Keratinocyte (primary cell): ENCODE data around the gene ELOVL5. TPM values are rescaled to one million over a fixed set of nuclear protein-coding genes. Genes with fewer than 3 reads are reported as not detected.

Source experiments
- DNase-seq: peaks from one replicate; pipeline ENCODE4 v3.0.0-alpha.2; 2011; ENCODE audit warnings: low read depth, missing footprints, low spot score
- FAIRE-seq: peaks from 2 replicates; lab custom pipeline; 2011; peaks lifted over from hg19 to GRCh38; lab: Jason Lieb, UNC
- H2AFZ ChIP-seq: 2 replicates; pipeline ENCODE4 v1.6.0; 2012; ENCODE audit warnings: low read length, control low read depth, inconsistent platforms; ENCODE audit not compliant: control insufficient read depth
- H3K27ac ChIP-seq: 2 replicates; pipeline ENCODE4 v1.5.1; 2011; ENCODE audit warnings: low read length; ENCODE audit not compliant: control insufficient read depth, insufficient read depth
- H3K27me3 ChIP-seq: 3 replicates; pipeline ENCODE4 v1.6.0; 2011; ENCODE audit warnings: low read length; ENCODE audit not compliant: control insufficient read depth, insufficient read depth; ENCODE audit errors: extremely low read depth
- H3K36me3 ChIP-seq, 2 experiments: 2 replicates in 1 of 2; 3 replicates in 1 of 2; pipeline ENCODE4 v1.5.1; 2011; ENCODE audit warnings: low read length in 2 of 2, mild to moderate bottlenecking in 1 of 2; ENCODE audit not compliant: control insufficient read depth in 2 of 2, insufficient read depth in 2 of 2; ENCODE audit errors: extremely low read depth in 1 of 2
- H3K4me1 ChIP-seq: 3 replicates; pipeline ENCODE4 v1.5.1; 2011; ENCODE audit warnings: low read length; ENCODE audit not compliant: control insufficient read depth, insufficient read depth; ENCODE audit errors: extremely low read depth
- H3K4me2 ChIP-seq: 3 replicates; pipeline ENCODE4 v1.6.0; 2011; ENCODE audit warnings: low read depth, low read length; ENCODE audit not compliant: control insufficient read depth, insufficient read depth; ENCODE audit errors: extremely low read depth
- H3K4me3 ChIP-seq, 3 experiments: fragments of 200-600 bp in 1 of 3; sonication (generic) in 1 of 3; 2 replicates in 2 of 3; 3 replicates in 1 of 3; pipeline ENCODE4 v1.5.1; 2011 to 2016; ENCODE audit warnings: low read length in 3 of 3, mild to moderate bottlenecking in 3 of 3, control low read depth in 2 of 3, inconsistent platforms in 1 of 3, low read depth in 1 of 3, mixed read lengths in 1 of 3, mixed run types in 1 of 3, moderate library complexity in 1 of 3; ENCODE audit not compliant: control insufficient read depth in 2 of 3, insufficient read depth in 2 of 3; ENCODE audit errors: extremely low read depth in 1 of 3
- H3K79me2 ChIP-seq: 2 replicates; pipeline ENCODE4 v1.6.0; 2012; ENCODE audit warnings: low read length; ENCODE audit not compliant: control insufficient read depth, insufficient read depth
- H3K9ac ChIP-seq: 3 replicates; pipeline ENCODE4 v1.6.0; 2011; ENCODE audit warnings: low read length; ENCODE audit not compliant: control insufficient read depth, insufficient read depth; ENCODE audit errors: extremely low read depth
- H3K9me1 ChIP-seq: 3 replicates; pipeline ENCODE4 v1.6.0; 2011; ENCODE audit warnings: low read length; ENCODE audit not compliant: control insufficient read depth, insufficient read depth; ENCODE audit errors: extremely low read depth
- H3K9me3 ChIP-seq: 2 replicates; pipeline ENCODE4 v1.5.1; 2012; ENCODE audit warnings: low read depth, low read length; ENCODE audit not compliant: control insufficient read depth
- H4K20me1 ChIP-seq: 3 replicates; pipeline ENCODE4 v1.6.0; 2011; ENCODE audit warnings: low read length; ENCODE audit not compliant: control insufficient read depth, insufficient read depth; ENCODE audit errors: extremely low read depth
- CTCF ChIP-seq, 3 experiments: IDR thresholded peaks in 1 of 3; conservative IDR thresholded peaks in 1 of 3; optimal IDR thresholded peaks in 1 of 3; 2 replicates in 2 of 3; 3 replicates in 1 of 3; pipeline versions ENCODE3 to v1.5.1; 2011; ENCODE audit warnings: low read length in 3 of 3, mild to moderate bottlenecking in 3 of 3, moderate library complexity in 2 of 3, control low read depth in 1 of 3, inconsistent platforms in 1 of 3; ENCODE audit not compliant: insufficient read depth in 2 of 3; ENCODE audit errors: extremely low read depth in 1 of 3
- EZH2 ChIP-seq: IDR thresholded peaks from one replicate; pipeline ENCODE4 v1.6.1; 2012; ENCODE audit warnings: inconsistent platforms, mild to moderate bottlenecking, low read length, moderate library complexity
- dilution Hi-C: fragments of 300-500 bp; cut with MboI; formaldehyde crosslinking; loops from one replicate; pipeline ENCODE4 v1.7.0; 2020; ENCODE audit warnings: low sequenced_read_pairs; ENCODE audit not compliant: extremely low pct_ligation_motif_present
- polyA plus RNA-seq, 5 experiments: library from polyadenylated mRNA; depleted of rRNA in 3 of 5; stranded (reverse) in 3 of 5; stranded (forward) in 1 of 5; unstranded in 1 of 5; fragments of >200 nt; gene quantifications; 1 replicate in 1 of 5; 2 replicates in 3 of 5; 3 replicates in 1 of 5; pipeline versions ENCODE4 v1.2.1 to v1.2.3, GENCODE V29; 2011 to 2012; ENCODE audit warnings: missing spikeins in 2 of 5, low read depth in 1 of 5, low replicate concordance in 1 of 5

ELOVL5 gene
- polyA plus RNA-seq, 1 donor (not counting 4 experiments of a cell fraction or from before 2014, with no cell fraction given) = 66.7 TPM

DNA sequence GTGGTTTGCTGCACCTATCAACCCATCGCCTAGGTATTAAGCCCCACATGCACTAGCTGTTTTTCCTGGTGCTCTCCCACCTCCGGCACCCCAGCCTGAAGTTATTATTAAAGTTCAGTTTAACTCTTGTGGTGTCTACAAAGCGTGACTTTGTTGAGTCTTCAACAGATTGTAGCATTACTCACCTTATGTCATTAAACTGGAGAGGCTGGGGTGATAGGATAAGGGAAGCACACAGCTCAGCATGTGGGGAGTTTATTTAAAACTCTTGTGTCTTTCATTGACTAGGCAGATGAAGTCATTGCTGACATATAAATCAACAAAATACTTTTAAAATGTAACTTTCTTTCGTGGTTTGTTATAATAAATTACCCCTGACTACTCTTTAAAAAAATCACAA lies 115.4 kb downstream of the ELOVL5 start:
- dilution Hi-C loops = no loop called here
- FAIRE-seq (no peak), DNase-seq (no peak)
- Histone ChIP-seq H4K20me1 (no peaks in the 10 kb centered on the region), H3K27ac (no peak overlapping the region), H2AFZ (no peak overlapping the region), H3K4me1 (no peaks in the 10 kb centered on the region), H3K27me3 (no peaks in the 10 kb centered on the region), H3K9ac (no peak overlapping the region), H3K36me3 (no peaks in the 10 kb centered on the region), H3K79me2 (no peaks in the 10 kb centered on the region), H3K4me2 (no peak overlapping the region), H3K9me3 (no peaks in the 10 kb centered on the region), H3K9me1 (no peaks in the 10 kb centered on the region), H3K4me3 (no peak overlapping the region)
- no peak for TF ChIP-seq CTCF (optimal IDR thresholded peaks at IDR 0.05 in 1 of 3, IDR thresholded peaks at IDR 0.05 in 1 of 3, conservative IDR thresholded peaks at IDR 0.05 in 1 of 3; ENCODE audit: extremely low read depth in 1 of 3, insufficient read depth in 2 of 3, low read length in 3 of 3)
- TF ChIP-seq EZH2 = no peak

GRCh38 chr6:53230775-53231467 lies 117.8 kb downstream of the ELOVL5 start:
- no peak overlapping the region for H3K27ac ChIP-seq
- H3K36me3 ChIP-seq = no peaks in the 10 kb centered on the region
- H3K9me1 ChIP-seq = no peaks in the 10 kb centered on the region
- H3K4me2 ChIP-seq = no peak overlapping the region
- DNase-seq = no peak
- H3K79me2 ChIP-seq = no peaks in the 10 kb centered on the region
- H3K9me3 ChIP-seq = no peaks in the 10 kb centered on the region
- H3K4me3 ChIP-seq = no peak overlapping the region
- dilution Hi-C loops = no loop called here
- no peaks in the 10 kb centered on the region for H3K4me1 ChIP-seq
- H3K9ac ChIP-seq = no peak overlapping the region
- no peaks in the 10 kb centered on the region for H3K27me3 ChIP-seq
- no peak for FAIRE-seq
- H2AFZ ChIP-seq = no peak overlapping the region
- H4K20me1 ChIP-seq = no peaks in the 10 kb centered on the region
- TF ChIP-seq CTCF (optimal IDR thresholded peaks at IDR 0.05 in 1 of 3, IDR thresholded peaks at IDR 0.05 in 1 of 3, conservative IDR thresholded peaks at IDR 0.05 in 1 of 3; ENCODE audit: extremely low read depth in 1 of 3, insufficient read depth in 2 of 3, low read length in 3 of 3) (no peak), EZH2 (no peak)
